ENCODE results near the gene THSD4.
A peak's percentile ranks its signal among the peaks of the same experiment; 100 is the strongest.
"Not testable (repeated sequence)": the region's sequence is repeated elsewhere in the genome, so short reads cannot be mapped to it uniquely, and the experiment has no call there.

The THSD4 gene

GRCh38 chr15:71650603-71651002, 535.3 kb downstream of the THSD4 start:
- no peak for DNase-seq

GRCh38 chr15:71651750-71652186, 536.5 kb downstream of the THSD4 start:
- DNase-seq: peak; percentile 9

GRCh38 chr15:71654042-71654719, 538.9 kb downstream of the THSD4 start:
- no peak for DNase-seq

- no peak for DNase-seq
Observed at GRCh38 chr15:71654720-71655174, 539.5 kb downstream of the THSD4 start.

GRCh38 chr15:71656425-71656824, 541.2 kb downstream of the THSD4 start:
- no peak for DNase-seq

GRCh38 chr15:71657141-71657540, 541.9 kb downstream of the THSD4 start:
- DNase-seq: no peak

GRCh38 chr15:71658036-71658435, 542.8 kb downstream of the THSD4 start:
- DNase-seq: no peak

GRCh38 chr15:71658827-71659729, 543.8 kb downstream of the THSD4 start:
- DNase-seq: no peak

GRCh38 chr15:71659730-71660067, 544.4 kb downstream of the THSD4 start:
- no peak for DNase-seq

- DNase-seq: peak; percentile 6
Observed at GRCh38 chr15:71660501-71660900, 545.2 kb downstream of the THSD4 start.

- no peak for DNase-seq
Observed at GRCh38 chr15:71662306-71662705, 547.0 kb downstream of the THSD4 start.

- no peak for DNase-seq
Observed at GRCh38 chr15:71664622-71665021, 549.4 kb downstream of the THSD4 start.

- DNase-seq: no peak
Observed at GRCh38 chr15:71666763-71667620, 551.7 kb downstream of the THSD4 start.

- DNase-seq: no peak
Observed at GRCh38 chr15:71669688-71670087, 554.4 kb downstream of the THSD4 start.

GRCh38 chr15:71670222-71670621, 555.0 kb downstream of the THSD4 start:
- DNase-seq: not testable (repeated sequence)

GRCh38 chr15:71674354-71674753, 559.1 kb downstream of the THSD4 start:
- DNase-seq: no peak

- no peak for DNase-seq
Observed at GRCh38 chr15:71677352-71677751, 562.1 kb downstream of the THSD4 start.

GRCh38 chr15:71677766-71678165, 562.5 kb downstream of the THSD4 start:
- DNase-seq: no peak

GRCh38 chr15:71678191-71678590, 562.9 kb downstream of the THSD4 start:
- DNase-seq: no peak

GRCh38 chr15:71678605-71679004, 563.3 kb downstream of the THSD4 start:
- no peak for DNase-seq

- DNase-seq: no peak
Observed at GRCh38 chr15:71679223-71679792, 564.0 kb downstream of the THSD4 start.

GRCh38 chr15:71679793-71680353, 564.6 kb downstream of the THSD4 start:
- no peak for DNase-seq
